ENCODE results near the gene KIAA0825. TPM values are rescaled to one million over a fixed set of nuclear protein-coding genes. Genes with fewer than 3 reads are reported as not detected.

KIAA0825 gene
- total RNA-seq, 6 experiments from 2014 or later = 1.3 to 2.8 (median 1.7) TPM

GRCh38 chr5:94658272-94658671 lies 39.9 kb upstream of the KIAA0825 start:
- Mint-ChIP-seq H3K27me3 (ENCODE audit: insufficient read depth) (no peaks in the 10 kb centered on the region), H3K36me3 (ENCODE audit: low read depth) (peaks cover 62% of the 10 kb centered on the region), H3K27ac (no peak overlapping the region), H3K4me1 (ENCODE audit: low read depth) (no peaks in the 10 kb centered on the region), H3K4me3 (no peak overlapping the region), H3K9me3 (peaks cover 34% of the 10 kb centered on the region)
- DNase-seq = no peak
- no peak for TF ChIP-seq CTCF (IDR thresholded peaks at IDR 0.05)

- no peaks in the 10 kb centered on the region for H3K4me1 Mint-ChIP-seq (ENCODE audit: low read depth)
- no peak for TF ChIP-seq CTCF (IDR thresholded peaks at IDR 0.05)
- peaks cover under 1% of the 10 kb centered on the region for H3K9me3 Mint-ChIP-seq
- H3K36me3 Mint-ChIP-seq (ENCODE audit: low read depth) = peaks cover 18% of the 10 kb centered on the region
- H3K4me3 Mint-ChIP-seq = no peak overlapping the region
- no peak overlapping the region for H3K27ac Mint-ChIP-seq
- peaks cover 2% of the 10 kb centered on the region; the same call in 1 of the 2 replicates for H3K27me3 Mint-ChIP-seq (ENCODE audit: insufficient read depth)
- no peak for DNase-seq
These were observed 31.5 kb upstream of the KIAA0825 start for GRCh38 chr5:94649874-94650273.

GRCh38 chr5:94646758-94647157 lies 28.4 kb upstream of the KIAA0825 start:
- Mint-ChIP-seq H3K36me3 (ENCODE audit: low read depth) (peaks cover 2% of the 10 kb centered on the region), H3K27ac (no peak overlapping the region), H3K4me3 (no peak overlapping the region), H3K9me3 (no peaks in the 10 kb centered on the region), H3K4me1 (ENCODE audit: low read depth) (no peaks in the 10 kb centered on the region), H3K27me3 (ENCODE audit: insufficient read depth) (no peaks in the 10 kb centered on the region; the same call in 1 of the 2 replicates)
- no peak for DNase-seq
- TF ChIP-seq CTCF (IDR thresholded peaks at IDR 0.05) = no peak

- Mint-ChIP-seq H3K27me3 (ENCODE audit: insufficient read depth) (no peaks in the 10 kb centered on the region; the same call in 1 of the 2 replicates), H3K36me3 (ENCODE audit: low read depth) (peaks cover 20% of the 10 kb centered on the region), H3K4me3 (no peak overlapping the region), H3K4me1 (ENCODE audit: low read depth) (no peaks in the 10 kb centered on the region), H3K27ac (no peak overlapping the region), H3K9me3 (peaks cover 13% of the 10 kb centered on the region)
- no peak for TF ChIP-seq CTCF (IDR thresholded peaks at IDR 0.05)
- DNase-seq = no peak
These were observed 26.6 kb upstream of the KIAA0825 start for GRCh38 chr5:94645053-94645452.

DNA sequence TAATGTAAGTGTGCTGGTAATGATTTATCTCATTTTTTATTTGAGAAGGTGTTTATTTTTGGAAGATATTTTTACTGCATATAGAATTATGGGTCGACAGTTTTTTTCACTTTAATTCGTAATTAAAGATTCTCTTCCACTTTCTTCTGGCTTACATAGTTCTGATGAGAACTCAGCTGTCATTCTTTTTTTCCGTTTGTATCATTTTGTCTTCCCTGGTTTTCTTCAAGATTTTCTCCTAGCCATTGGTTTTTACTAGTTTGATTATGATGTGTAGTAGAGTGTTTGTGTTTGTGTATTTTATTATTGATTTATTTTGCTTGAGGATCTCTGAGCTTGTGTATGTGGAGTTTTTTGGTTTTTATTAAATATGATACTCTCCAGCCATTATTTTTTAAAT lies 21.8 kb upstream of the KIAA0825 start:
- H3K9me3 Mint-ChIP-seq = peaks cover 30% of the 10 kb centered on the region
- H3K27me3 Mint-ChIP-seq (ENCODE audit: insufficient read depth) = no peaks in the 10 kb centered on the region; the same call in 1 of the 2 replicates
- TF ChIP-seq CTCF (IDR thresholded peaks at IDR 0.05) = no peak
- H3K4me1 Mint-ChIP-seq (ENCODE audit: low read depth) = no peaks in the 10 kb centered on the region
- H3K36me3 Mint-ChIP-seq (ENCODE audit: low read depth) = peaks cover 61% of the 10 kb centered on the region
- no peak overlapping the region for H3K4me3 Mint-ChIP-seq
- H3K27ac Mint-ChIP-seq = no peak overlapping the region
- DNase-seq = no peak

- Mint-ChIP-seq H3K9me3 (no peaks in the 10 kb centered on the region), H3K27ac (no peak overlapping the region), H3K36me3 (ENCODE audit: low read depth) (peaks cover 59% of the 10 kb centered on the region), H3K27me3 (ENCODE audit: insufficient read depth) (no peaks in the 10 kb centered on the region), H3K4me1 (ENCODE audit: low read depth) (no peaks in the 10 kb centered on the region), H3K4me3 (no peak overlapping the region)
- no peak for DNase-seq
- TF ChIP-seq CTCF (IDR thresholded peaks at IDR 0.05) = no peak
These were observed 13.6 kb upstream of the KIAA0825 start for GRCh38 chr5:94632024-94632423.
